ENCODE data around the gene OPCML. TPM values are rescaled to one million over a fixed set of nuclear protein-coding genes. Genes with fewer than 3 reads are reported as not detected.

OPCML gene
- total and polyA plus RNA-seq, 5 donors = 0.14 to 2.8 (median 1.1) TPM

DNA sequence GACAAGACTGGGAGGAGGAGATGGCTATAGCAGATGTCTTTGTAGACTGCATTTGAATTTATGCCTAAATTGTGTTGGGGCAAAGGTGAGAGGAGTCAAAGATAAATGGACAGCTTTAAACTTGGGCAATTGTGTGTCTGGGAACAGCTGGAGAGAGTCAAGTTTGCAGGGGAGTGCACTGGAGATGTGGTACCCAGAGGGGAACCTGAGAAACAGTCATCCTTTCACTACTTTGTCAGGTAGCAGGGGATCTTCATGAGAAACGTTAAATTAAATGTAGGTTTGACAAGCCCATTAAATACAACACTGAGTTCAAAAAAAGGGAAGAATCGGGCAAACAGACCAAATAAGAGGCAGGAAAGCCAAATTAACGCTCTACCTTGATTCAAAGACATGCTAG is 277.7 kb downstream of the OPCML start:
- ATAC-seq (no peak), DNase-seq (no peak)
- intact Hi-C loops (cut with DNase I) = no loop called here
- Histone ChIP-seq H3K9me3 (ENCODE audit: control insufficient read depth, low read length) (no peaks in the 10 kb centered on the region), H3K27me3 (ENCODE audit: control insufficient read depth, insufficient read depth) (no peaks in the 10 kb centered on the region), H3K4me3 (ENCODE audit: low read length) (no peak overlapping the region), H3K27ac (ENCODE audit: low read length) (no peak overlapping the region), H3K4me1 (ENCODE audit: control insufficient read depth, insufficient read depth, low read length) (no peaks in the 10 kb centered on the region)
- WGBS = 68% methylated on average over 3 of the region's 3 CpGs

DNA sequence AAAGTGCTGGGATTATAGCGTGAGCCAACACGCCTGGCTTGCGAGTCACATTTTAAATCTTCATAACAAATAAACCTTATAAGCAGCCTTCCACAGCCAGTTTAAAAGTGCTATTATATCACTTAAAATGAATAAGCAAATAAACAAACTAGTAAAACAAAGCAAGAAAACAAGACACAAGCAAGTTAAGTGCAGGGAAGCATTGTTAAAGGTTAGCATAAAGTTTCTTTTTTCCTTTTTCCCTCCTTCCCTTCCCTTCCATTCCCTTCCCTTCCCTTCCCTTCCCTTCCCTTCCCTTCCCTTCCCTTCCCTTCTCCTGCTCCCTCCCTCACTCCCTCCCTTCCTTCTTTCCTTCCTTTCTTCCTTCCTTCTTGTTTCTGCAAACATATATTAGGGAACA is 278.7 kb downstream of the OPCML start:
- no peaks in the 10 kb centered on the region for H3K4me1 ChIP-seq (ENCODE audit: control insufficient read depth, insufficient read depth, low read length)
- H3K27ac ChIP-seq (ENCODE audit: low read length) = no peak overlapping the region
- no peaks in the 10 kb centered on the region for H3K9me3 ChIP-seq (ENCODE audit: control insufficient read depth, low read length)
- H3K4me3 ChIP-seq (ENCODE audit: low read length) = no peak overlapping the region
- intact Hi-C loops (cut with DNase I) = no loop called here
- no peaks in the 10 kb centered on the region for H3K27me3 ChIP-seq (ENCODE audit: control insufficient read depth, insufficient read depth)
- ATAC-seq = no peak
- 90% methylated on average over 3 of the region's 3 CpGs for WGBS
- DNase-seq = no peak

DNA sequence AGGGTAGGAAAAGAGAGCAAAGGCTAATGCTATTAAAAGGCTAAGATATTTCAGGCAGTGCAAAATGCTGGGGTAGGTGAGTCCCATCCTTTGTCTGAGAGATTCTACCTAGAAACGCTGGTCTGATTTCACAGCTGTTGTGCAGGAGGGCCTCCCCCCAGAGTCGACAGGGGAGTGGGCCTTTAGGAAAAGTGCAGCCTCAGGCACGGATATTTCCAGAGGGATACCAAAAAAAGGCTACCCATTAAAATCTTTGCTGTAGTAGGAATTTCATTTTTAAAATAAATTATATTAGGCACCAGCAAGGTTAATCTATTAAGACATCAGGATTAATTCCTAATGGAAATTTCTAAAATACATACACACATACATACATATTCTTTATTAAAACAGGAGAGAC is 280.5 kb downstream of the OPCML start:
- Histone ChIP-seq H3K4me1 (ENCODE audit: control insufficient read depth, insufficient read depth, low read length) (no peaks in the 10 kb centered on the region), H3K27ac (ENCODE audit: low read length) (no peak overlapping the region), H3K9me3 (ENCODE audit: control insufficient read depth, low read length) (no peaks in the 10 kb centered on the region), H3K4me3 (ENCODE audit: low read length) (no peak overlapping the region), H3K27me3 (ENCODE audit: control insufficient read depth, insufficient read depth) (no peaks in the 10 kb centered on the region)
- no peak for ATAC-seq
- 76% methylated on average over 3 of the region's 3 CpGs for WGBS
- no peak for DNase-seq
- intact Hi-C loops (cut with DNase I) = no loop called here

DNA sequence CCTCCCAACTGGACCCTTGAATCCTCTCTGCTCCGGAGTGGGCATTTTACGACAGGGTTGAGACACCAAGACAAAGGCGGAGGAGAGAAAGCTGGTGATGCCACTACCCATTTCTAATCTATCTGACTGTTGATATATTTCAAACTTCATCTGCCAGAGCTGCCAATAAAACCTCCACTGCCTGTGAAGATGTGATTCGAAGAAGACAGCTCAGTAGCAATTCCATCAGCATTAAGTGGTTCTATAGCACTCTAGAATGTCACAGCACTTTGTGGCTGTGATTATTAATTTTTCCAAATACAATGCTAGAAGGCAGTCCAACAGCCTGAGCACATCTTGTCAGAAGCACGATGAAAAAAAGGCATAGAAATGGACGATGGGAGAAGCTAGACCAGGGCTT is 282.8 kb downstream of the OPCML start:
- Histone ChIP-seq H3K4me3 (ENCODE audit: low read length) (no peak overlapping the region), H3K27ac (ENCODE audit: low read length) (no peak overlapping the region), H3K9me3 (ENCODE audit: control insufficient read depth, low read length) (no peaks in the 10 kb centered on the region), H3K27me3 (ENCODE audit: control insufficient read depth, insufficient read depth) (no peaks in the 10 kb centered on the region), H3K4me1 (ENCODE audit: control insufficient read depth, insufficient read depth, low read length) (no peaks in the 10 kb centered on the region)
- DNase-seq (no peak), ATAC-seq (no peak)
- 79% methylated on average over 6 of the region's 6 CpGs for WGBS
- intact Hi-C loops (cut with DNase I) = no loop called here

DNA sequence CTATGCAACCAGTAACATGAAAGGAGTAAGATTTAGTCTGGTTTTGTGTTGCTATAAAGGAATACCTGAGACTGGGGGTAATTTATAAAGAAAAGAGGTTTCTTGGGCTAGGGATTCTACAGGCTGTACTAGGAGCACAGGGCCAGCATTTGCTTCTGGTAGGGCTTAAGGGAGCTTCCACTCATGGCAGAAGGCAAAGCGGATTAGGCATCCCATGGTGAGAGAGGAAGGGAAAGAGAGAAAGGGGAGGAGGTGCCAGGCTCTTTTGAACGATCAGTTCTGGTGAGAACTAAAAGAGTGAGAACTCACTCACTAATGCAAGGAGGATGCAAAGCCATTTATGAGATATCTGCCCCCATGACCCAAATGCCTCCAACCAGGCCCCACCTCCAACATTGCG is 283.2 kb downstream of the OPCML start:
- Histone ChIP-seq H3K27me3 (ENCODE audit: control insufficient read depth, insufficient read depth) (no peaks in the 10 kb centered on the region), H3K27ac (ENCODE audit: low read length) (no peak overlapping the region), H3K4me1 (ENCODE audit: control insufficient read depth, insufficient read depth, low read length) (no peaks in the 10 kb centered on the region), H3K9me3 (ENCODE audit: control insufficient read depth, low read length) (no peaks in the 10 kb centered on the region), H3K4me3 (ENCODE audit: low read length) (no peak overlapping the region)
- DNase-seq (no peak), ATAC-seq (no peak)
- intact Hi-C loops (cut with DNase I) = no loop called here
- 57% methylated on average over 3 of the region's 3 CpGs for WGBS

DNA sequence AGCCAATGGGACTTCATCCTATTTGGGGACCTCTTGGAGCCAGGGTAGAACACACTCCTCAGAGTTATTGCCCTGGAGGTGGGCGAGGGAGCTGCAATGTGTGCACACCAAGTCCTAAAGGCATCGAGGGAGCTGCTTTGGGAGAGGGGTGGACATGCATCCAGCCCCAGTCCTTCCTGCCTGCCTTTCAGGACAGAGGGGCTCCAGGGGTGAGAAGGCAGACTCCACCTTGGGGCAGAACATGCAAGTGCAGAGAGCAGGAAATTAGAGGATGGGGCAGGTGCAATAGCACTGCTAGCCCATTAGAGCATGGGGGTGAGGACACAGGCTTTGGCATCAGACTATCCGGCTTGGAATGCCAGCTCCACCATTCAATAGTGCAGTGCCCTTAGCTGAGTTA is 288.5 kb downstream of the OPCML start:
- no peak for ATAC-seq
- 80% methylated on average over 3 of the region's 3 CpGs for WGBS
- intact Hi-C loops (cut with DNase I) = no loop called here
- Histone ChIP-seq H3K27ac (ENCODE audit: low read length) (no peak overlapping the region), H3K4me1 (ENCODE audit: control insufficient read depth, insufficient read depth, low read length) (no peaks in the 10 kb centered on the region), H3K9me3 (ENCODE audit: control insufficient read depth, low read length) (no peaks in the 10 kb centered on the region), H3K4me3 (ENCODE audit: low read length) (no peak overlapping the region), H3K27me3 (ENCODE audit: control insufficient read depth, insufficient read depth) (no peaks in the 10 kb centered on the region)
- no peak for DNase-seq

DNA sequence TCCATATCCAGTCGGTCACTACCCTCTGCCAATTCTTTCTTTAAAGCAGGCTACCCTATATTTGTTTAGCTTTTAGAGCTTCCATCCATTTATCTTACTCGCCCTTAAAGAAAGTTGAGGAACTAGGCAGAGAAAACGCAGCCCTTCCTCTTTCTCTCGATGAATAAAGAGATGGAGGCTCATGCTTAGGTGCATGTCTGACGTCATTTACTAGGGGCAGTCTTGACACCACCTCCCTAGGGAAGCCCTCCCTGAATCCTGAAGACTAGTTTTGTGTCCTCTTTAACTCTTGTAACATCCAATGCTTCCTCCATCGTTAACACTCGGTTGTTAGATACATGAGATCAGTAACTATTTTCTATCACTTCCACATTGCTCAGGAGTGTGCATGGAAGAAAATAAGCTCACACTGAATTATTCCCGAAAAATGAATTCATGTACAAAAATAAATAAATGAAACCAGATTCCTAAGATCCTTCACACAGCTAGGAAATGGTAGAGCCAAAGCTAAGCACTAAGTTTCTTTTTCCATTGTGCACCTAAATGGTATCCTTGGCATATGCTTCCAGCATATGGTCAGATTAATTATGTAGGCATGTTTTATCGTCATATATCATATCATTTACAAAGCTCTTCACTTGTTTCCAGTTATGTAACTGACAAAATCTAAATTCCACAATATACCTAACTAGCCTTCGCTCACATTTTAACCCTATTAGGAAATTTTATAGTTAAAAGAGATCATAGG is 291.2 kb downstream of the OPCML start:
- Histone ChIP-seq H3K27me3 (ENCODE audit: control insufficient read depth, insufficient read depth) (no peaks in the 10 kb centered on the region), H3K9me3 (ENCODE audit: control insufficient read depth, low read length) (no peaks in the 10 kb centered on the region), H3K4me3 (ENCODE audit: low read length) (no peak overlapping the region), H3K27ac (ENCODE audit: low read length) (no peak overlapping the region), H3K4me1 (ENCODE audit: control insufficient read depth, insufficient read depth, low read length) (no peaks in the 10 kb centered on the region)
- intact Hi-C loops (cut with DNase I) = no loop called here
- ATAC-seq (no peak), DNase-seq (no peak)
- 85% methylated on average over 10 of the region's 10 CpGs for WGBS

DNA sequence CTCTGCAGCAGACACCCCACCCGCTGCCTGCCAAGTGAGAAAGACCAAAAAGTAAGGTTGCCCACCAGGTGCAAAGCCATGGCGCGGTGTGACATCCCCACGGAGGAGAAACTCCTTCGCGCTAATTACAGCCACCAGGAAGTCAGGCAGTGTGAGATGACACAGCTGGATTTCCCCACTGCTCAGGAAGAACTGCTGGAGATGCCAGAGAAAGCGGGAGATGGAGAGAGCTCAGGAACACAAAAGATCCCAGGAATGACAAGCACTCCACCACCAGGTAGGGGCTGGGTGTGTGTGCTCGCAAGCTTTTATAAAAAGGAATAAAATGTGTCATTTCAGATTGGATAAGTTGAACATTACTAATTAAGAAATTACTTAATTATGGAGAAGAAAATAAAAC is 292.7 kb downstream of the OPCML start:
- Histone ChIP-seq H3K9me3 (ENCODE audit: control insufficient read depth, low read length) (no peaks in the 10 kb centered on the region), H3K27ac (ENCODE audit: low read length) (no peak overlapping the region), H3K4me1 (ENCODE audit: control insufficient read depth, insufficient read depth, low read length) (no peaks in the 10 kb centered on the region), H3K4me3 (ENCODE audit: low read length) (no peak overlapping the region), H3K27me3 (ENCODE audit: control insufficient read depth, insufficient read depth) (no peaks in the 10 kb centered on the region)
- ATAC-seq = no peak
- WGBS = 60% methylated on average over 8 of the region's 8 CpGs
- intact Hi-C loops (cut with DNase I) = no loop called here
- DNase-seq = no peak

DNA sequence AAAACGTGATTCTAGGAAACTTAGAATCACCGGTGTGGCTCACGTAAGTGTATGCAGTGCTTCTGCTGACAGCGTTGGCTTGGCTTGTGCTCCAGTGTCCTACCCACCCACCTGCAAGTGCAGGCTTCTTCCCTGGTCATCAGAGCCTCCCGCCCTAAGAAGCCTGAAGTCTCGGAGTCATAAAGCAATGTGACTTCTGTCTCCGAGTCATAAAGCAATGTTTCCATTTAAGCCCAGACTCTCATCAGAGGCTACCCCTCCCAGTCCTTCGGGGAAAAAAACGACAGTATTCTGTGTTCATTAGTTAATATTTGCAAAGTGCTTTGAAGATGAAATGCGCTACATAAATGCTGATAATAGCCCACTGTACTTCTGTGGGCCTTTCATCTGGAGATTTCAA is 293.8 kb downstream of the OPCML start:
- DNase-seq (no peak), ATAC-seq (no peak)
- no peak overlapping the region for H3K27ac ChIP-seq (ENCODE audit: low read length)
- WGBS = 83% methylated on average over 10 of the region's 10 CpGs
- H3K4me1 ChIP-seq (ENCODE audit: control insufficient read depth, insufficient read depth, low read length) = no peaks in the 10 kb centered on the region
- intact Hi-C loops (cut with DNase I) = no loop called here
- no peaks in the 10 kb centered on the region for H3K27me3 ChIP-seq (ENCODE audit: control insufficient read depth, insufficient read depth)
- H3K4me3 ChIP-seq (ENCODE audit: low read length) = no peak overlapping the region
- no peaks in the 10 kb centered on the region for H3K9me3 ChIP-seq (ENCODE audit: control insufficient read depth, low read length)

DNA sequence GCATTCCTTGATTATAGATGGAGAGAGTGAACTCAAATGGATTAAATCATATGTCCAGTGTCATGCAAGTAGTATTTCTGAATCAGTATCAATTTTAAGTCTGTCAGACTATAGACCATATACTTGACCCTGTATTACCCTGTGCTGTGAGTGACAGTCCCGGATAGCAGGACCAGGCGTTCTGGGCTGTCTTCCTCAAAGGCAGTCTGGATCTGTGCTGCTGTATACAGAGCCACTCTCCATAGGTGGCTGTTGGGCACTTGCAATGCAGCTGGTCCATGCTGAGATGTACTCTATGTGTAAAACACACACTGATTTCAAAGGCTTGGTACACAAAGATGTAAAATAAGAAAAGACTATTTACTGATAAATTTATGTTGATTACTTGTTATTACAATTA is 294.3 kb downstream of the OPCML start:
- DNase-seq (no peak), ATAC-seq (no peak)
- Histone ChIP-seq H3K27me3 (ENCODE audit: control insufficient read depth, insufficient read depth) (peaks cover 3% of the 10 kb centered on the region), H3K4me1 (ENCODE audit: control insufficient read depth, insufficient read depth, low read length) (no peaks in the 10 kb centered on the region), H3K27ac (ENCODE audit: low read length) (no peak overlapping the region), H3K9me3 (ENCODE audit: control insufficient read depth, low read length) (no peaks in the 10 kb centered on the region), H3K4me3 (ENCODE audit: low read length) (no peak overlapping the region)
- intact Hi-C loops (cut with DNase I) = no loop called here
- 84% methylated on average over 2 of the region's 2 CpGs for WGBS

DNA sequence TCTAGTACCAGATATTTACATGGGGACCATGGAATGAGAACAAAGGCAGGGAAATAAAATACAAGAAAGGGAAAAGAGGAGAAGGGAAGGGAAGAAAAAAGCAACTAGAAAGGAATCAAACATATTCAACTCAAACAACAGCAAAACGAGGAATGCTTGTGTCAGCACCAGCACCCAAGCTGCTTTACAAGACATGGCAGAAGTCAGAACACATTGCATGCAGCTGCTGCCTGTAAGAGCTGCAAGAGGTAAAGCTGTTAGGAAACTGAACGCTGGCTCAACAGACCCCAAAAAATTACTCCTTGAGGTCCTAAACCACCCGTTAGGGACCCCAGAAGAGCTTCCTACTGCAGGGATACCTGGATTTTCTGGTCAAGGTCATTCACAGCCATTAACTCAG is 296.9 kb downstream of the OPCML start:
- intact Hi-C loops (cut with DNase I) = no loop called here
- H3K4me1 ChIP-seq (ENCODE audit: control insufficient read depth, insufficient read depth, low read length) = no peaks in the 10 kb centered on the region
- no peak overlapping the region for H3K4me3 ChIP-seq (ENCODE audit: low read length)
- ATAC-seq (no peak), DNase-seq (no peak)
- no peaks in the 10 kb centered on the region for H3K9me3 ChIP-seq (ENCODE audit: control insufficient read depth, low read length)
- no peak overlapping the region for H3K27ac ChIP-seq (ENCODE audit: low read length)
- peaks cover 3% of the 10 kb centered on the region for H3K27me3 ChIP-seq (ENCODE audit: control insufficient read depth, insufficient read depth)
- WGBS = 57% methylated on average over 3 of the region's 3 CpGs

DNA sequence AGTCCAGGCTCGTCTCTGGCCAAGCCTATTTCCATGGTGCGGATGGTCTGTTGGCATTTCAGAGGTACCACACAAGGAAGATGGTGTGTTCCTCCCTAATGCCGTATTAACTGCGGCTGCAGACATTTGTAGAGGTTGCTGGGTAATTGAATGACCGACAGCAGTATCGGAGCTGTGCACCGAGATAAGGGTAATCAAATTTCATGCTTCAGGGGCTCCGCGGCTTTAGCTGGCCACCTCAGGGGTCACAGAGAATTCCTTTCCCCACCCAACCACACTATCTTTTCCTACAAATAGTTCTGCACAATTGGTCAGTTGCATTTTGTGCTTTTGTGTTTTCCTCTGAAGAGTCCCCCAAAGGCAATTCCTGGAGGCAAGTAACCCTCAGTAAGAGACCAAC is 297.4 kb downstream of the OPCML start:
- Histone ChIP-seq H3K4me1 (ENCODE audit: control insufficient read depth, insufficient read depth, low read length) (no peaks in the 10 kb centered on the region), H3K4me3 (ENCODE audit: low read length) (no peak overlapping the region), H3K9me3 (ENCODE audit: control insufficient read depth, low read length) (no peaks in the 10 kb centered on the region), H3K27ac (ENCODE audit: low read length) (no peak overlapping the region), H3K27me3 (ENCODE audit: control insufficient read depth, insufficient read depth) (peaks cover 3% of the 10 kb centered on the region)
- 41% methylated on average over 9 of the region's 9 CpGs for WGBS
- intact Hi-C loops (cut with DNase I) = no loop called here
- DNase-seq (no peak), ATAC-seq (no peak)

All from right cardiac atrium (tissue), 5 donors.